ENCODE data around the gene NIN. TPM values are rescaled to one million over a fixed set of nuclear protein-coding genes. Genes with fewer than 3 reads are reported as not detected.

Gene NIN
- total and polyA plus RNA-seq, 5 experiments from 2014 or later = 37.1 to 137 (median 60.2) TPM

DNA sequence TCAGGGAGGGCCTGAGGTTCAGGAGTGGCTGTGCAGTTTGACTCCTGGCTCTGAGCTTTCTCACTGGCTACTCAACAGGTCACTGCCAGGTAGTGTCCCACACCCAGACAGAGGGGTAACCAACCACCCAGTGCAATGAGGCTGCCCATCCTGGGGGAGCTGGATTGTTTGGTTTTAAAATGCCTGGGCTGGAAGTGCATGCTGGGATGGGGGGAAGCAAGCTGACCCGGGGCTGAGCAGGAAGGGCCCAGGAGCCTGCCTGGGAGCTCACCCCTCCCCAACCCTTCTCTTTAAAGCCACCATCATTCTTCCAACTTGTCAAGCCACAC is 28.3 kb upstream of the NIN start:
- POLR2A ChIA-PET = interaction anchor here (0.5 to 4.8 kb wide), 12 partner anchors 11 to 463 kb away, joined by 3 to 70 read pairs (median 6); partner anchors contain the start of gene NIN
- DNase-seq (no peak), ATAC-seq (no peak)
- Mint-ChIP-seq H3K27me3 (no peaks in the 10 kb centered on the region), H3K9me3 (no peaks in the 10 kb centered on the region), H3K27ac (peak overlapping the region; percentile 65 to 97 (median 93)), H3K4me3 (peak overlapping the region; percentile 89 to 96 (median 93)), H3K36me3 (no peaks in the 10 kb centered on the region), H3K4me1 (peaks cover 0 to 9% (median 7%) of the 10 kb centered on the region in 4 donors)

DNA sequence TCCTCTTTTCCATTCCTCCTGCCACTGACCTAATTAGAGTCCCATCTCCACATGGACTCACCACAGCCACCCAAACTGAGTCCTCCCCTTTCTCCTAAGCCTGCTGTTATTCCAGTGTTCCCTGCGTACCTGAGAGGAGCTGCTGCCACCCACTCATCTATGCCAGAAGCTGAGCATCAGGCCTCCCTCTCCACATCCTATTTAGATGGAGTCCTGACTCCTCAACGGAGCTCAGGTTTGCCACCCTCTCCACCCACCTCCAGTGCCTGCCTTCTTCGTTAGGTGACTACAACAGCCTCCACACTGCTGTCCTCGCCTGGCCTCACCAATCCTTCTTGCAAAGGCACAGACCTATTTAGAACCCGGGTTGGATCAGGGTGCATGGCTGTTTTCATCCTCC is 25.7 kb upstream of the NIN start:
- H3K9me3 Mint-ChIP-seq = no peaks in the 10 kb centered on the region
- DNase-seq = no peak

DNA sequence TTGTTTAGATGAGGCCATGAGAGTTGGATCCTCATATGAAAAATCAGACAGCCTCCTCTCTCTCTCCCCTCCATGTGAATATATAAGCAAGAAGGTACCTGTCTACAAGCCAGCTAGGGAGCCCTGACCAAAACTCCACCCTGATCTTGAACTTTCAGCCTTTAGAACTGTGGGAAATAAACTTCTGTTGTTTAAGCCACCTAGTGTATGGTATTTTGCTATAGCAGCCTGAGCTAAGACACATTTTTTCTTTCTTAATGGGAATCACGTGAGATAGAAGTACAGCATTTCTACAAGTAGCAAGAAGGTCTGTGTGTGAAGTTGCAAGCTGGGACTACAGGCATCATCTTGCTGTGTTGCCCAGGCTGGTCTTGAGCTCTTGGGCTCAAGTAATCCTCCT is 24.6 kb upstream of the NIN start:
- Mint-ChIP-seq H3K4me1 (peaks cover 0 to 10% (median 7%) of the 10 kb centered on the region in 4 donors), H3K27ac (peak overlapping the region in 1 of 10 donors; percentile 21), H3K27me3 (no peaks in the 10 kb centered on the region), H3K36me3 (no peaks in the 10 kb centered on the region), H3K9me3 (no peaks in the 10 kb centered on the region), H3K4me3 (no peak overlapping the region)
- DNase-seq = no peak
- no peak for ATAC-seq
- POLR2A ChIA-PET = interaction anchor here (1.7 kb wide), 1 partner anchor 26 kb away, joined by 4 read pairs; no protein-coding TSS in a partner anchor

More for the DNA sequence above, 25.7 kb upstream of the NIN start:
- H3K36me3 Mint-ChIP-seq = no peaks in the 10 kb centered on the region
- POLR2A ChIA-PET = interaction anchor here (4.8 kb wide), 1 partner anchor 26 kb away, joined by 70 read pairs; the partner anchor contains the start of gene NIN
- peaks cover 0 to 10% (median 7%) of the 10 kb centered on the region in 4 donors for H3K4me1 Mint-ChIP-seq
- ATAC-seq = no peak
- peak overlapping the region in 1 of 10 donors; percentile 33 for H3K27ac Mint-ChIP-seq
- no peaks in the 10 kb centered on the region for H3K27me3 Mint-ChIP-seq
- H3K4me3 Mint-ChIP-seq = no peak overlapping the region

DNA sequence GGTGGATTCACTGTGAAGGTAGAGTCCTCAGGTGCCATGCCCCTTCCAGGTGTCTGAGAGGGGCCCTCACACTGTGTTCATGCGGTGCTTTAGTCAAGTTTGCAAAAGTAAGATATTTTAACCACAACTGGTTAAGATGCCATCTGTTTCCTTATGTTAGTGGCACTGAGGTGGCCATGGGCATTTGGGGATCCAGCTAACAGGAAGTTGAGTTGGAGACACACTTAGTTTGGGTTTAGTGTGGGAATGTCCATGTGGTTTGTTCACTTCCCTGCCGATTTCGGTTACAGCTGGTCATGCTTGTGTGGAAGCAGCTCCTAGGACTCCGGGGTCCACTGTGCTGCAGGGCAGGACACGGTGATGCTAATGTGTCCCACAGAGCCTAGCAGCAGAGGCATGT is 23.6 kb upstream of the NIN start:
- H3K9me3 Mint-ChIP-seq = no peaks in the 10 kb centered on the region
- H3K27ac Mint-ChIP-seq = peak overlapping the region in 2 of 10 donors; percentile 43 to 56
- ATAC-seq (no peak), DNase-seq (no peak)
- no peaks in the 10 kb centered on the region for H3K27me3 Mint-ChIP-seq
- POLR2A ChIA-PET = interaction anchor here (1.7 kb wide), 1 partner anchor 25 kb away, joined by 4 read pairs; no protein-coding TSS in a partner anchor
- H3K4me1 Mint-ChIP-seq = peaks cover 0 to 10% (median 5%) of the 10 kb centered on the region in 4 donors
- no peaks in the 10 kb centered on the region for H3K36me3 Mint-ChIP-seq
- H3K4me3 Mint-ChIP-seq = no peak overlapping the region

DNA sequence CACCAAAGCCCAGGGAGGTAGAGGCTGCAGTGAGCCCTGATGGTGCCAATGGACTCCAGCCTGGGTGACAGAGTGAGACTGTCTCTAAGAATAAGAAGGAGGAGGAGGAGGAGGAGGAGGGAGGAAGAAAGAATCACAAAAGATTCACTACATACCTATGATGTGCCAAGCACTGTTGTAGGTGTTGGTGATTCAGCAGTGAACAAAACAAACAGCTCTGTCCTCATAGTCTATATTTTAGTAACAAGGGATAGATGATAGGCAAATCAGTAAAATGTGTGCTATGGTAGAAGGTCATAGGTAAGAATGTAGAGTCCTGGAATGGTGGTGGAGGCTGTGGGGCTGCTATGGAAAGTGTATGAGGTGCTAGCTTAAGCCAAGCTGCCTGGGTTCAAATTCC is 22.9 kb upstream of the NIN start:
- H3K27me3 Mint-ChIP-seq = no peaks in the 10 kb centered on the region
- ATAC-seq = no peak
- H3K4me3 Mint-ChIP-seq = no peak overlapping the region
- no peak for DNase-seq
- H3K4me1 Mint-ChIP-seq = peaks cover 0 to 4% (median 2%) of the 10 kb centered on the region in 4 donors
- peak overlapping the region in 1 of 10 donors; percentile 80 for H3K27ac Mint-ChIP-seq
- POLR2A ChIA-PET = no interaction called here
- no peaks in the 10 kb centered on the region for H3K36me3 Mint-ChIP-seq
- no peaks in the 10 kb centered on the region for H3K9me3 Mint-ChIP-seq

DNA sequence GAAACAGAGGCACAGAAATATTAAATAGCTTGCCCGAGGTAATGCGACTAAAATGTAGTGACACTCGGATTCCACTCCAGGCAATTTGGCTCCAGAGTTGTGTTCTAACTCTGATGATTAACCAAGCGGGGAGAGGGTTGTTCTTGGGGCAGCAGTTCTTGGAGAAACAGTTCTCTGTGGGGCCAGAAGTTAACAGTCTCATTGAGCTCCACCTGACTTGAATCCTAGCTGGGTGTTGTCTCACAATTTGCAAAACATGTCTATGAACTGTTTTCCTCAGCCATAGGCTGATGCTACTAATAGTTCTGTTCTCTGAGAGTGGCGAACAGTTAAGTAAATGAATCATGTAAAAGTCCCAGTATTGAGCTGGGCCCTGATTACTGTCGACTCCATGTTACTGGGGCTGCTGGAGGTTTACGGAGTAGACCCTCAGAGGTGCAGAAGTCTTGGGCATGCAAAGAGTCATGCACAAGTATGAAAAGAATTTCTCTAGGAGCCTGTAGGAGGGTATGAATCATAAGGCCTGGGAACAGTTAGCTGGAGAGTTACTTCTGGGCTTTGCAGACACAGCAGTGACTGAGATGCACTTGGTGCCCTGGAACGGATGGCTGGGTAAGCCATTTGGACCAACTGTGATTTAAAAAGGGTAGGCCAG is 15.4 kb upstream of the NIN start:
- Mint-ChIP-seq H3K27me3 (no peaks in the 10 kb centered on the region), H3K9me3 (no peaks in the 10 kb centered on the region), H3K4me1 (peaks cover 0 to 8% (median 6%) of the 10 kb centered on the region in 4 donors), H3K36me3 (no peaks in the 10 kb centered on the region), H3K4me3 (no peak overlapping the region), H3K27ac (no peak overlapping the region)
- DNase-seq (no peak), ATAC-seq (no peak)
- POLR2A ChIA-PET = no interaction called here

DNA sequence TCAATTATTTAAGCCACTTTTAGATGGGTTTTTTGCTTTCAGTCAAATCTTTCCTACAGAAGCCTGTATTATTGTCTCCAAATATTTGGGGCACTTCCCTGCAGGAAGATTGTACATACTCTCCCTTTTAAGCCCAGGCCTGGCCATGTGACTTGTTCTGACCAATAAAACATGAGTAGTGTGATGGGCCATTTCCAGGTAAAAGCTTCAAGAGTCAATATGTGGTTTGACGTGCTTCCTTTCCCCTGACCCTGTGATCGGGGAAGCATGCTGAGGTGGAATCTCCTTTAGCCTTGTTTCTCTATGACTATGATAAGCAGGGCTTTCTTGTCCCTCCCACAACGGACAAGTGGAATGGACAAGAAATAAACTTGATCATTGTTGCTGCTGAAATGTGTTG is 14.2 kb upstream of the NIN start:
- no peaks in the 10 kb centered on the region for H3K9me3 Mint-ChIP-seq
- no peaks in the 10 kb centered on the region for H3K27me3 Mint-ChIP-seq
- peaks cover 3 to 9% (median 7%) of the 10 kb centered on the region in 4 donors for H3K4me1 Mint-ChIP-seq
- POLR2A ChIA-PET = no interaction called here
- no peaks in the 10 kb centered on the region for H3K36me3 Mint-ChIP-seq
- no peak for DNase-seq
- no peak overlapping the region for H3K4me3 Mint-ChIP-seq
- ATAC-seq = no peak
- H3K27ac Mint-ChIP-seq = peak overlapping the region in 1 of 10 donors; percentile 22

DNA sequence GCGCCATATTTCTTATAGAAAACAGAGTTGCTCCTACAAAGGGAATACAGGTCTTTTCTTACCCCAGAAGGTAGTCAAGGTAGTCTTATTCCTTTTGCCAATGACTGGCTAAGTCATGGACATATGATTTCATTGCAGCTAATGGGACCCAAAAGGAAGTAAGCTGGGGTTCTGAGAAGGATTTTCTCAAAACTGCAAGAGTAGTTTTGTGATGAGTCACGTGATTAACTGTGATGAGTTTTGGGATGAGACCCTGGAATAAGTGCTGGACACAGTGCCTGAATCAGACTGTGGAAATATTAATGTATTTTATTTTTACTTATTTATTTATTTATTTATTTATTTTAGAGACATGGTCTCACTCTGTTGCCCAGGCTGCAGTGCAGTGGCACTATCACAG is 13.4 kb upstream of the NIN start:
- H3K36me3 Mint-ChIP-seq = no peaks in the 10 kb centered on the region
- no peak overlapping the region for H3K27ac Mint-ChIP-seq
- H3K27me3 Mint-ChIP-seq = no peaks in the 10 kb centered on the region
- H3K4me3 Mint-ChIP-seq = no peak overlapping the region
- no peak for DNase-seq
- no peak for ATAC-seq
- peaks cover 3 to 9% (median 7%) of the 10 kb centered on the region in 4 donors for H3K4me1 Mint-ChIP-seq
- POLR2A ChIA-PET = no interaction called here
- H3K9me3 Mint-ChIP-seq = no peaks in the 10 kb centered on the region

DNA sequence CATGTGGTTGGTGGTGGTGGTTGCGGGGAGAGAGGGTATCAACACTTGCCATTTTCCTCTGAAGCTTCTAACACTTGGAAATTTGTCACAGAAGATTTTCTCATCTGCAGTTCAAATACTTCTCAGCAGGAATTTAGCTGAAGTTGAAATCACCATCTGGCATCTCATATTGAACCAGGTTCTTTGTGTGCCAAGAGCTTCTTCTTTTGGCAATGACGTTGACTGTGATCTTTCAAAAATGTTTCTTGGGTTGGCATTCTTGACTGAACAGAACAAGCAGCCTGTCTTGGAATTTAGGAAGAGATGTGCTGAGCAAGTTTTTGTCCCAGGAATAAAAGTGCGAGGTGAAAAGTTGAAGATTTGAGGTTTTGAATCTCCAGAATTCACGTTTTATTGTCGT is 8.7 kb upstream of the NIN start:
- Mint-ChIP-seq H3K4me3 (no peak overlapping the region), H3K4me1 (peaks cover 11 to 36% (median 33%) of the 10 kb centered on the region in 4 donors)

DNA sequence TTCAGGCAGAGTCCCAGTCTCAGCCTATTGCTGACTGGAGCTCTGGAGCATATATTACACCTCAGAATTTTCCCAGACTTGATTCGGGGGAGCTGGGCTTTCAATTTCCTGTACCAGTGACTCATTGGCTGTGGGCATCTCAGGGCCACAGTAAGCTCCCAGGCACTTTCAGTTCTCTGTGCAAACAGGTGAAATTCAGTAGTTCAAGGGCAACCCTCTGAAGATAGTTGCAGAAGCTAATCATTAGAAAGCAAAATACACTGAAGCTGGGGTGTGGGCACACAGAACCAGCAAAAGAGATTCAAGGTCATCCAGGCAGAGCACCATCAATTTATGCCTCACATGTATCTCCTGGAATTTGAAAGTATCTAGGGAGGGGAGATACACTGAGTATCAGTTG is 8.1 kb upstream of the NIN start:
- no peaks in the 10 kb centered on the region for H3K27me3 Mint-ChIP-seq
- no peak overlapping the region for H3K4me3 Mint-ChIP-seq
- no peaks in the 10 kb centered on the region for H3K9me3 Mint-ChIP-seq
- no peaks in the 10 kb centered on the region for H3K36me3 Mint-ChIP-seq
- POLR2A ChIA-PET = interaction anchor here (1.4 kb wide), 1 partner anchor 13 kb away, joined by 3 read pairs; no protein-coding TSS in a partner anchor
- peak overlapping the region in 3 of 10 donors; percentile 0 to 47 (median 3) for H3K27ac Mint-ChIP-seq
- DNase-seq (no peak), ATAC-seq (no peak)
- H3K4me1 Mint-ChIP-seq = peaks cover 11 to 42% (median 38%) of the 10 kb centered on the region in 4 donors

More for the DNA sequence above, 8.7 kb upstream of the NIN start:
- POLR2A ChIA-PET = interaction anchor here (1.4 kb wide), 1 partner anchor 12 kb away, joined by 3 read pairs; no protein-coding TSS in a partner anchor
- Mint-ChIP-seq H3K9me3 (no peaks in the 10 kb centered on the region), H3K27me3 (no peaks in the 10 kb centered on the region), H3K27ac (no peak overlapping the region), H3K36me3 (no peaks in the 10 kb centered on the region)
- DNase-seq (no peak), ATAC-seq (no peak)

DNA sequence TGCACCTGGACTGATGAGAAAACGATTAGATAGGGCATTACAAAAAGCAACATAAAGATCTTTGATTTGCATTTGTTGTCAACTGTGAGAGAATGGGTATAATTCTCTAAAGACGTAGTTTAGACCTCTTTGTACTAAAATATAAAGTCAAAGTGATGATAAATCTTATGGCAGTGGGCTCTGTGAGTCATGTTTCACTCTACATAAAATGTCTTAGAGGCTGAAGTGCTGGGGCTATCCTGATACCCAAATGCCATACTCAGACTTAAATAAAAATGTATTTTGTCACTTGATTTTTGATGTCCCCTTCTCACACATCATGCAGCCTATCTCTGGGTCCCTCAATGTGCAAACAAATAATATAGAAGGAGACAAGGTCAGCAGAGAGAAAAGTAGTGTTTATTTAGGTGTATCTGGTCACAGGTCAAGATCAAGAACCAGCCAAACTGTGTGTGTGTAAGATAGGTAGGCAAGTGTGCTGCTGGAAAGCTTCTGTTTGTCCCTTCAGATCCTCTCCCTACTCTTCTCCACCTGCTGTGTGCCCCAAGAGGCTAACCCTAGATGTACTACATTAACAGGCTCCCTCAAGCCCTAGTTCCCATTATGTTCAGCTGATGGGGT is 7.0 kb upstream of the NIN start:
- Mint-ChIP-seq H3K9me3 (no peaks in the 10 kb centered on the region), H3K36me3 (no peaks in the 10 kb centered on the region), H3K4me3 (no peak overlapping the region), H3K27ac (peak overlapping the region in 2 of 10 donors; percentile 20 to 39), H3K27me3 (no peaks in the 10 kb centered on the region), H3K4me1 (peaks cover 13 to 42% (median 38%) of the 10 kb centered on the region in 4 donors)
- no peak for DNase-seq
- POLR2A ChIA-PET = interaction anchor here (1.8 kb wide), 1 partner anchor 11 kb away, joined by 6 read pairs; no protein-coding TSS in a partner anchor
- no peak for ATAC-seq

DNA sequence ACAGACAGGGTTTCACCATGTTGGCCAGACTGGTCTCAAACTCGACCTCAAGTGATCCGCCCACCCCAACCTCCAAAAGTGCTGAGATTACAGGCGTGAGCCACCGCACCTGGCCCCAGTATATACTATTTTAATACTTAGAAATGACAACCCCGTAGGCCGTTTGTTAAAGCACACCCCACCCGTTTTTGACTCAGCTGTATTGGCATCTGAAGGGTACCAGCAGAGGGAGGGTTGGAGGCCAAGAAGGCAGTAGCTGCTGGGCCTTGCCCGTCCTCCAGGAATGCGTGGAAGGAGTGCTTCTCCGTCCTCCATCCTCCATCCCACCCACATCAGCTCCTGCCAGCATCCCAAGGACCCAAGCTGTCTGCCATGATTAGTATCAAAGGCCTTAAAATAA is 6.3 kb upstream of the NIN start:
- DNase-seq (no peak), ATAC-seq (no peak)
- H3K4me3 Mint-ChIP-seq = peak overlapping the region in 1 of 10 donors; percentile 45
- H3K4me1 Mint-ChIP-seq = peaks cover 19 to 47% (median 42%) of the 10 kb centered on the region in 4 donors
- no peaks in the 10 kb centered on the region for H3K9me3 Mint-ChIP-seq
- H3K27me3 Mint-ChIP-seq = no peaks in the 10 kb centered on the region
- peak overlapping the region in 3 of 10 donors; percentile 20 to 80 (median 43) for H3K27ac Mint-ChIP-seq
- POLR2A ChIA-PET = interaction anchor here (1.0 to 1.8 kb wide), 2 partner anchors 11 to 14 kb away, joined by 3 to 6 read pairs; no protein-coding TSS in a partner anchor
- no peaks in the 10 kb centered on the region for H3K36me3 Mint-ChIP-seq

DNA sequence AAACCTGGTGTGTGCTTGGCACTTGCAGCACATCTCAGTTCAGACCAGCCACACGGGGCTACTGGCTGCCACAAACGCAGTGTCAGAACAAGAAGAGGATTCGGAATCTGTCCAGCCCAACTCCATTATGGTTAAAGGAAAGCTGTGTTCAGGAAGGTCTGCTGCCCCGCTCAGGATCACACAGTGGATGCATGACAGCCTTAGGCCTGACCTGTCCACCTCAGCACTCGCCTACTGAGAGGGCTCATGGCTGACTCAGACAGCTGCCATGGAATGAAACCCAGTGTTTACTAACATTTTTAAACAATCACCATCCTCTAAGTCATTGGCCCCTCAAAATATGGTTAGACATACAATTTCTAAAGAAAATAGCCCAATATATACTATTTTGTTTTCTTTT is 5.6 kb upstream of the NIN start:
- H3K4me1 Mint-ChIP-seq = peaks cover 25 to 55% (median 48%) of the 10 kb centered on the region in 4 donors
- ATAC-seq (no peak), DNase-seq (no peak)
- POLR2A ChIA-PET = interaction anchor here (0.7 to 2.4 kb wide), 4 partner anchors 10 to 45 kb away, joined by 3 to 7 read pairs (median 4); no protein-coding TSS in a partner anchor
- H3K27ac Mint-ChIP-seq = peak overlapping the region in 4 of 10 donors; percentile 28 to 88 (median 39)
- no peaks in the 10 kb centered on the region for H3K36me3 Mint-ChIP-seq
- no peaks in the 10 kb centered on the region for H3K9me3 Mint-ChIP-seq
- H3K27me3 Mint-ChIP-seq = no peaks in the 10 kb centered on the region
- no peak overlapping the region for H3K4me3 Mint-ChIP-seq
